GM18858 (cell line): Measurements from ENCODE around the gene SLC44A5.
A peak's percentile ranks its signal among the peaks of the same experiment; 100 is the strongest.
"Not testable (repeated sequence)": the region's sequence is repeated elsewhere in the genome, so short reads cannot be mapped to it uniquely, and the experiment has no call there.

Source experiments
- ATAC-seq: cut with Tn5 transposase; IDR thresholded peaks from one replicate; pipeline ENCODE4 v1.9.1; 2021; ENCODE audit not compliant: unreplicated experiment

The SLC44A5 gene

DNA sequence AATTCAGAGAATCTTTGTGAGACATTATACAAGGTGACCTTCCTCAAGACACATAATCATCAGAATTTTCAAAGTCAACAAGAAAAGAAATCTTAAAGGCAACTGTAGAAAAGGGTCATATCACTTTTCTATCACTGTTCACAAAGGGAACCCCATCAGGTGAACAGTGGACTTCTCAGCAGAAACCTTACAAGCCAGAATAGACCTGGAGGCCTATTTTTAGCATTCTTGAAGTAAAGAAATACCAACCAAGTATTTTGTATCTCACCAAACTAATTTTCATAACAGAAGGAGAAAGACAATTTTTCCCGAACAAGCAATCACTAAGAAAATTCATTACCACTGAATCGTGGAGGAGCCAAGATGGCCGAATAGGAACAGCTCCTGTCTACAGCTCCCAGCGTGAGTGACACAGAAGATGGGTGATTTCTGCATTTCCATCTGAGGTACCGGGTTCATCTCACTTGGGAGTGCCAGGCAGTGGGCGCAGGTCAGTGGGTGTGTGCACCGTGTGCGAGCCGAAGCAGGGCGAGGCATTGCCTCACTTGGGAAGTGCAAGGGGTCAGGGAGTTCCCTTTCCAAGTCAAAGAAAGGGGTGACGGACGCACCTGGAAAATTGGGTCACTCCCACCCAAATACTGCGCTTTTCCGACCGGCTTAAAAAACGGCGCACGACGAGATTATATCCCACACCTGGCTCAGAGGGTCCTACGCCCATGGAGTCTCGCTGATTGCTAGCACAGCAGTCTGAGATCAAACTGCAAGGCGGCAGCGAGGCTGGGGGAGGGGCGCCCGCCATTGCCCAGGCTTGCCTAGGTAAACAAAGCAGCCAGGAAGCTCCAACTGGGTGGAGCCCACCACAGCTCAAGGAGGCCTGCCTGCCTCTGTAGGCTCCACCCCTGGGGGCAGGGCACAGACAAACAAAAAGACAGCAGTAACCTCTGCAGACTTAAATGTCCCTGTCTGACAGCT is 235.2 kb downstream of the SLC44A5 start:
- not testable (repeated sequence) for ATAC-seq

DNA sequence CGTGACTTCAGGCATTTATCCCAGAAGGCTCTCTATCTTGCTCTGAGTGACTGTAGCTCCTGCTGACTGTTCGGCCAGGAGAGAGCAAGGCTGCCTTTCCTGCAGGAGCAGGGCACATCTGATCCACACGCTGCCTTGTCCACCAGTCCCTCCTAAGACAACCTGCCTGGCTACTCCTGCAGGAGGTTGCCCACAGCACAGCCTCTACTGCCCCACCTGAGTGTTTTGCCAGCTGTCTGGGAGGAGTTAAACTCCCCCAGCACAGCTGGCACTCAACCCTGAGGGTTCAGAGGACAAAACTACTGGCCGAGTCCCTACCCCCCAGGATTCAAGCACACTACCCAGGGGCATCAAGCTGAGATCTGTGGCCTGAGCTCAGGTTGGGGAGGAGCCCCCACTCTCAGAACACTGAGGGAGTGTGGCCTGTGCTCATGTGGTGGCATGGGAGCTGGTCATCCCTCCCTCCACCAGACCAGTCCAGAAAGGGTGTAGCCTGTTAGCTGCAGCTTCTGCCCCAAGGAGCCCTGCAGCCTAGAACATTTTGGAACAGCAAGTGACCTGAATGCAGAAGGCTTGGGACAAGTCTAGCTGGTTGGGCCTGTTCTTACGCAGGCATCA is 237.3 kb downstream of the SLC44A5 start:
- no peak for ATAC-seq

DNA sequence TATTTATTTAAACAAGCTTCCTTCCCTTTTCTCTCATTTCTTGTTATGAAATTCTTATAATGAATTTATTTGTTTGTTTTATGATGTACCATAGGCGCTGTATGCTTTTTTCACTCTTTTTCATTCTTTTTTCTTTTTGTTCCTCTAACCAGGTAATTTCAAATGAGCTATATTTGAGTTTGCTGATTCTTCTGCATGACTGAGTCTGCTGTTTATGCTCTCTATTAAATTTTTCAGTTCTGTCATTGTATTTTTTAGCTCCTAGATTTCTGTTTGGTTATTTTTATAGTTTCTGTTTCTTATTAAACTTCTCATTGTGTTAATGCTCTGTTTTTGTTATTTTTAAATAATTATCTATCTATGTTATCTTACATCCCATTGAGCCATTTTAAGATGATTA is 244.3 kb downstream of the SLC44A5 start:
- no peak for ATAC-seq

DNA sequence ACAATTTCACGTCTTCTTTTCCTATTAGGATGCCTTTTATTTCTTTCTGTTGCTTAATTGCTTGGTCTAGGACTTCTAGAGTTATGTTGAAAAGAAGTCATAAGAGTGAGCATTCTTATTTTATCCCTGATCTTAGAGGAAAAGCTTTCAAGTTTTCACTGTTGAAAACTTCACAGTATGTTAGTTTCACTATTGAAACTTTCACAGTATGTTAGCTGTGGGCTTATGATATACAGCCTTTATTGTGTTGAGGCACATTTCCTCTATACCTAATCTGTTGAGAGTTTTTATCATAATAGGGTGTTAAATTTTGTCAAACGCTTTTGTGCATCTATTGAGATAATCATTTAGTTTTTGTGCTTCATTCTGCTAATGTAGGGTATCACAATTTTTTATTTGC is 249.7 kb downstream of the SLC44A5 start:
- peak; percentile 44 for ATAC-seq

DNA sequence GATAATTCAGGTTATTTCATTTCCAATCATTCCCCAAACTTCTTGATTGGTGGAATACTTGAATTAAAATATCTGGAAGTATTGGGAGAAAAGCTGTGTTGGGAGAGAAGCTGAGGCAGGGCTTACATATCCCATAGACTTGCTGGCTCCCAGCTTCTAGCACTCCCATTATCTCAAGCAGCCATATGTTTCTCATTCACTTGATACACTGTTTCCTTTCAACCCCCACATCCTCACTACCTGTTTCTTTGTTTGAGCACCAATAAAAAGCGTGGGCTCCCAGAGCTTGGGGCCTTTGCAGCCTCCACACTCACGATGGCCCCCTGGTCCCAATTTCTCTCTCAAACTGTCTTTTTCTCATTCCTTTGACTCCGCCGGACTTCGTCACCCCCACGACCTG is 256.6 kb downstream of the SLC44A5 start:
- ATAC-seq: not testable (repeated sequence)

DNA sequence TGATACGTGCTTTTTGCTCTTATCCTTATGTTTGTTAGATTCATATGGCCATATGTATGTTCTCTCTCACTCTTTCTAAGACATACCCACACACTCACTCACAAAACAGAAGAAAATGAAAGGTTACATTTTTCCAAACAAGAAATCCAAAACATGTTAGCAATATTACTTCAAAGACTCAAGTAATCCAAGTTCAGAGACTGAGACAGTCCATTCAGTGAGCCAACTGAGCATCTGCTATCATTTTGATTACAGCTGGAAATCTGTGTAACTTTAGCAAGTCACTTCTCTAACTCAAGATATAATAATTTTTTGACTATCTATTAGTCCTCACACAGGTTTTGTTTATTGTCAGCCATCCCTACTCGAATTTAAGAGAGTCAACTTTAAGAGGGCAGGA is 257.9 kb downstream of the SLC44A5 start:
- no peak for ATAC-seq

DNA sequence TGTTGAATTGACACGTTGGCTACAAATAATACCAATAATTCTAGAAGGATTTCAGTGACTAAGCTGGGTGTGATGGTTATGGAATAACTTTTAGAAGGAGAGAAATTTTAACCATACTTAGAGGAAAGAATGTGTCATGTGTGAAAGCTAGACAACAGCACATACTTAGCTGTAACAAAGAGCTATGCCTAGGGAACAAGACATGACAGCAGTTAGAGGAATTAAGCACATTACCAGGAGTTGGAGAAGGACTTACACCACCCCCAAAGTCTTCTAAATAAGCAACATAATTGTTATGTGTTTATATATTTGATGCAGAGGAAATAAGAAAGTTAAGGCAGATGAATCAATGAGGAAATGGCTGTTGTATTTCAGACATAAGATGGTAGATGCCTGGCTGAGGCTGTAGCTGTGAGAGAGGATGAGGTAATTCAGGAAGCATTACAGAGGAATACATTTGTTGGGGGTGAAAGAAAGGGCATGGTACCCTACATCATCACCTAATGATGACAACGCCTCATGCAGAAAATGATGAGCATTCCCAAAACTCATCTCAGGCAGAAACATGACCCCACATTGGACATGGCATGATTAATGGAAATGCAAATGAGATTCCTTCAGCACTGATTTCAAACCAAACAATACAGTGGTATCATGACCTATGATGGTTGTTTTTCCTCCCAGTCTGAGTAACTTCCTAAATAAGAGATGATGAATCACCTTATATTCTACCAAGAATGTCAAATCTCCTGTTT is 265.2 kb downstream of the SLC44A5 start:
- ATAC-seq: no peak

DNA sequence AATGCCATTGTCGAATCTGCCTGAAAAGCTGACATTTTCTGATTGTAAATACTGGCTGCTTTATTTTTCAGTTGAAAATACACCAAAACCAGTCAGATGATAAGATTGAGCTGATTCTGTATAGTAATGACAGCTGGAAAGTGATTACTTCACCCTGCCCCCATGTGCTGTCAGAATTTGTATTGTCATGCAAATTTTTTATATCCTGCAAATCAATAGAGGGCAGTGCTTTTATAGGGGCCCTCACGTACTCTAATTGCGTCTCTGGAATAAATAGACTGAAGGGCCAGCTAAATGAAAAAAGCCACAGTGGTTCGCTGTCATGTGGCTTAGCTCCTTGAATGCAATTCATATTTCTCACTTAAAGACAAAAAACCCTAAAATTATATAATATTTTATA is 268.1 kb downstream of the SLC44A5 start:
- no peak for ATAC-seq

DNA sequence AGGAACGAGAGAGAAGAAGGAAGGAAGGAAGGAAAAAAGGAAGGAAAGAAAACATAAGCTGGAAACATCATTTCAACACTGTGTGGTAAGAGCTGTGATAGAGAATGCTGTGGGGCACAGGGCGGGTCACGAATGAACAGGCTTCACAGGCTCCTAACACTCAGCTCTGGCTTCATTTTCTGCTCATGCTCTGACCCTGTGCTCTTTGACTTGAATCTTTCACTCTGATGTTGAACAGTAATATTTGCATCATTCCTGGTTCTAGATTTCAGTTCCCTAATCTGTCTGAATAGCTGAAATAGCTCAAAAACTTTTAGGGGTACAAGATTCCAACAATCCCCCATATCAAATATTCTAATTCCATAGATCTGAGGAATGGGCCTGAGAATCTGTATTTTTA is 269.4 kb downstream of the SLC44A5 start:
- ATAC-seq: peak; percentile 33

DNA sequence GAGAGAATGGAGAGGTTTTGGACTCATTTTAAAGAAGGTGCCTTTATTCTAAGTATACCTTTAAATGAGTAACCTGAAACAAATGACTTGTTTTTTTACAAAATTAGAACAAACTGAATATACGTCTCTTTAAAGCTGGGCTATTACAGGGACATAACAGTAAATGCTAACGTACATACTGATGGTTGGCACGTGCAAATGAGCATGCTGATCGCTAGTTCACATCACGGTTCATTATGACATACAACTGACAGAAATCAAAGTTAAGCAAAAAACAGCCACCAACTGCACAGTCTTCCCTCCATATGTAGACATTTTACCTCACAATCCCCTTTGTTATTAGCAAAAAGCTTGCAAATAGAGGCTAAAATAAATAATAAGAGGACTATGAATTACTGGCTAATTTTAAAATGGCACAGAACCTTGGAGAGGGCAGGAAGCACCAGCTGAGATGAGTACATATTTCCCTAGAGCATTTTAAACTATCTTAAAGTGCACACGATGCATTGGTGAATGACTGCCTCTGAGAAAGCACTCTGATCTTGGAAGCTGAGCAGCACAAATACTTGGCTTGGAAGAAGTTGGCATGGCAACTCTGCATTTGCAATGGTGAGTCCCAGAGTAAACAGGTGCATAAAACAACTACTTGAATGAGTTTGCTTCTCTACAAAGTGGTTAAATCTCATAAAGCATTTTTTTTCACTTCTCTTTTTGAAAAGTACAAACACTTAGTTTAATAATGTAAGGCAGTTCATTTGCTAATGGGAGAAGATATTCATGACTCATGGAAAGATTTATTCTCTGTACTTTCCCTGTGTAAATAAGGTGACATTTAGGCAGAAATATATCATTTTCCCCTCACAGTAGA is 272.1 kb downstream of the SLC44A5 start:
- peak; percentile 90 for ATAC-seq

DNA sequence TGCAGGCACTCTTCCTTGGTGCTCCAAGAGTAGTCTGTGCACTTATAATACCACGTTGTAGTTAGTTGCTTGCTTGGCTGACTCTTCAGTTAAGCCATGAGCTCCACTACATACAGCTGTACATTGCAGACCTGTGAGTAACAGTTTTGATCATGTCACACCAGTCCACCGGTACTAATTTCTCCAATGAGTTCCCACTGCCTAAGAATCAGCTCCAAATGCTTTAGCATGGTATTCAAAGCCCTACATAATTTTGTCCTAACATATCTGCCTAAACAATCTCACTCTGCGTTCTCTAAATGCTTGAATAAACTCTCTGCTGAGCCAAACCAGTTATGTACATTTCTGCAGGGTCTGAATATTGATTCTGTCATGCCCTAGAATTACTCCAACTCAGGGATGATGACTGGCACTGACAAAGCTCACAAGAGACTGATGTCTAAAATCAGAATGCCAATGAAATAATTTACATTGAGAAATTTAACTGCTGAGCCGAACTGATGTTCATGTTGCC is 276.0 kb downstream of the SLC44A5 start:
- ATAC-seq: no peak

DNA sequence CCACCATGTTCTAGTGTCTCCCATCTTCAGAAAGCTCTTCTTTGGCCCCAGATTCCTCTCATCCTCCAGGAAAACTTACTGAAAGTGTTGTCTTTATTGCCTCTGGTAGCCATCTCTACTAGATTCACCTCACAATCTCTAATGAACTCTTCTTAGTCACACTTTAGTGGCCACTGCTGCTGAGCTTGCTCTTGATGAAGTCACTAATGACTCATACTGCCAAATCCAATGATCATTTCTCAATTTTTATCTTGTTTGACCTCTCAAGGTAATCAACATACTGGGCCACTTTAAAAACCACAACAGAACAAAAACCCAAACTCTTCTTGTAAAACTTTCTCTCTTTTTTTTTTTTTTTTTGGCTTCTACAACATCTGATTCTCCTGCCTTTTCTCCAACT is 280.3 kb downstream of the SLC44A5 start:
- ATAC-seq: no peak

DNA sequence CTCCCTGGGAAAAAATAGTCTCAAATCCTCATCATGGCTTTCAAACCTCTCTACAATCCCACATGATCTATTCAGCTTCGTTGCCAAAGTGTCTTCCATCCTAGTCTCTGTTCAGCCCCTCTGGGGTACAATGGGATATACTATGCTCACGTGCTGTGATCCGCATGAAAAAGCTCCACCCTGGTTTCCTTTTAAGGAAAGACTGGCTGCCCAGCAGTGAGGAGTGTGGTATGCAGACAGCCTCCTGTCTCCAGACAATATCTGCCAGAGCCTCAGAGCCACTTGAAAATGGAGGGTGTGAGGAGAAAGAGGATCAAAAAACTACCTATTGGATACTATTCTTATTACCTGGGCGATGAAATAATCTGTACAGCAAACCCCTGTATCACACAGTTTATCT is 282.2 kb downstream of the SLC44A5 start:
- no peak for ATAC-seq

DNA sequence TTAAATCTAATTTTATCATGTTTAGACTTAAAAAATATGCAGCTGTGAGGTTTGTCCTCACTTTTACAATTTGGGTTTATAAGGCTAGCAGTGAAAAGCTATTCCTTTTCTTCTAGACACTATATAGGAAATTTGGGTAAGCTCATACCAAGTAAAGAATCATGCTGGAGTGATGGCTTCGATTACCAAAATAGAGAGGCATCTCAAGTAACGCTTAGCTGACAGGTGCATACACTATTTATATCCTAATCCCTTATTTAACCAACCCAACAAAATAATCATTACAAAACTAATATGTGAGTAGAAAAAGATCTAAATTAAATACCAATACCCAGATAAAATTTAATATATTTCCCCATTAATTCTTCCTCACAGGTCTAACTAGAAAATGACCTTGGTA is 283.5 kb downstream of the SLC44A5 start:
- no peak for ATAC-seq

DNA sequence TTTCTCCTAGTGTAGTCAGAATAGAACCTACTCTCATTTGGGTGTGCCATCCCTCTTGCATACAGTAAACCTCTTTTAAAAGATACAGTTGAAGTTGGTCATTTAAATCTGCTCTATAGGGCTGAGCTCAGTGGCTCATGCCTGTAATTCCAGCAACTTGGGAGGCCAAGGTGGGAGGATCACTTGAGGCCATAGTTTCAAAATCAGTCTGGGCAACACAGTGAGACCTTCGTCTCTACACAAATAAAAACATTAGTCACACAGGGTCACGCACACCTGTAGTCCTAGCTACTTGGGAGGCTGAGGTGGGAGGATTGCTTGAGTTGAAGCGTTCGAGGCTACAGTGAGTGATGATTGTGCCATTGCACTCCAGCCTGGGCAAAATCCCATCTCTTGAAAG is 292.9 kb downstream of the SLC44A5 start:
- ATAC-seq: no peak

DNA sequence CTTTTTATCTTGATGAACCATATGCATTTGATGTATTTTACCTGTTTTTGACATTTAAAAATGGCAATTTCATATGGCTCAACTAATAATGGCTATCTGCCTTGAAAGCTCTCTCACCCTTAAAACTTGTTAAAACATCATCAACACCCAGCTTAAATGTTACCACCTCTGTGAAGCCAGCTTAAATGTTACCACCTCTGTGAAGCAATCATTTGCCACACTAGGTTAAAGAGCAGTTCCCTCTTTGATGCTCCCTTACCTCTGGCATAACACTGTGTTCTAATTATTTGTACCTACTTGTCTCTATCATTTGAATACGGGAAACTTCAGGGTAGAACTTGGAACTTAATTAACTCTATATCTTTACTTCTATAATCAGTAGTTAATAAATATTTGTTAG is 294.7 kb downstream of the SLC44A5 start:
- no peak for ATAC-seq

DNA sequence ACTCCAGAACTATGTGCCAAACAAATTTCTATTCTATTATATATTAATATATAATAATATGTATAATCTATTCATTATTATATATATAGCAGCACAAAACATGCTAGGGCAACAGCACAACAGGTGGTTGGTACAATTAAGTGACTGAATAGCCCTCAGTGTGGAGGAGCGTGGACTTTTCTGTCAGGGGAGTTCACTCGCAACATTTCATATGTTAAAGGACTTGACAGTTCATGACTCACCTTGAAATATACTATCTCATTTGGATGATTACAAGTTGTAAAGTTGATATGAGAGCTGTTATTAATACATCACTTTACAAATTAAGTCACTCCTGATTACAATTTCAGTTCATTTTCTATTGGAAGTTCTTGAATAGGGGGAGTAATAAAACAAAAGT is 298.3 kb downstream of the SLC44A5 start:
- ATAC-seq: no peak

DNA sequence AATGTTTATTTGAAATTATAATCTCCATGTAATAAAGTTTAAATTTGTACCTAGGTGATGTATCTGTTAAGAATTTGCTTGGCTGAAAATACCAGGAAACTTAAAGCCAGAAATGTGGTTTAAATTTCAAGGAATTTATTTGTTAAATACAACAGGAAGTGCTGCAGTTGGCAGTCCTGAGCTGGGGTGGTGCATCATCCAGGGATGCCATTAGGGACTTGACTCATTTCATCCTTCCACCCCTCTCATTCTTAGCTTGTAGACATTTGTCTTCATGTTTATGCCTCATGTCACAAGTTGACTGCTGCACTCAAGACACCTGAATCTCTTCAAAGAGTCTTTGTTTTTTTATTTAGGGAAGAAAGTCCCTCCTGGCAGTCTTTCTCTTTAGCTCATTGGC is 300.8 kb downstream of the SLC44A5 start:
- no peak for ATAC-seq

DNA sequence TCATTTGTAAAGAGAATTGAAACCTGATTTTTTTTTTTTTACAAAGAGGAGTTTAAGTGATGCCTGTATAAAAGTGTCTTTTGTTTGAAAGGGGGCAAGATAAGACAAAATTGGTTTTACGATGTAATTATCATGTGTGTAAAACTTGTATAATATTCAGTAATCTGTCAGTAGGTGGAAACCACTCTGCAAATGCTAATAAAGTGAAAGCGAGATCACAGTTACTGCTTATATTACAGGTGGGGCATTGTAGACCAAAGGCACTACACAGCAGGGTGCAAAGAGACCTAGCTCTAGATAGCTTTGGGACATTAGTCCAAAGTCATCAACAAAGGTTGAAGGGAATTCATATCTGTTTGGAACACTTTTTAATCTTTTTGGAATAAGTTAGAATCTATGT is 302.5 kb downstream of the SLC44A5 start:
- no peak for ATAC-seq

DNA sequence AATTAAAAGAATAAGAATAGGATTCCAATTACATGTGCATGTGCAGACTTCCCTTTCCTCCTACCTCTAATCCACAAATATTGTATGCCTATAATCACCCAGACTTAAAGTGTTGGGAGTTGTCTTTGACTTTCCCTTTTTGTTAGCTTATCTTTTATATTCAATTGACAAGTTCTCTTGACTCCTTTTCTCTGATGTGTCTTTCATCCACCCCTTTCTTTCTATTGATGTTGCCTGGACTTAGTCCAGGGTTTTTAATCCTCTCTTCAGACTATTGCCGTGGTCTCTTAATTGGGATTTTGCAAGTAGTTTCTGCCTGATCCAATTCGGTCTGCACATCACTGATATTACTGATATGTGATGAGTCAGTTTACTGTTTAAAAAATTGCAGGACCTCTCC is 305.9 kb downstream of the SLC44A5 start:
- no peak for ATAC-seq

DNA sequence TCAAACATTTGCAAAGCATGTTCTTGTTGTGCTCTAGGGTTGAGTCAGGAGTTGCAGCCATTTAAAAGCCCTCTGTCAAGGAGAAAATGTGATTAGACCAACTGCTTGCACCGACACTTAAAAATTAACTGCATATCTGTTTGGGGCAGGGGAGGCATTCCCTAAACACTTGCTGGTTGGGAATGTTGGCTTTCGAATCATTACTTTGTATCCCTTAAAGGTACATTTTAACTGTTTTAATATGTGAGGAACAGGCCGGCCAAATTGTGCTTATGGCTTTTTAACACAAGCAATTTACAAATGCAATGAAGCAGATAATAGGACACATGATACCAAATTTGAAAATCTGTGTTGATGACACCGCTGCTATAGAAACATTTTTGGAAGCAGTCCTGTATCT is 317.6 kb downstream of the SLC44A5 start:
- ATAC-seq: no peak
